Right lobe of liver (tissue), 6 donors: ENCODE data around the gene RPS6KA2. TPM values are rescaled to one million over a fixed set of nuclear protein-coding genes. Genes with fewer than 3 reads are reported as not detected.

Experiments
- ATAC-seq, 4 donors: fragments of 200-7000 bp; cut with Tn5 transposase; one replicate each; pipeline ENCODE4 v1.9.1; 2020; ENCODE audit warnings: mild to moderate bottlenecking in 4 of 4, moderate library complexity in 4 of 4
- DNase-seq, 3 donors: peaks; one replicate each; pipeline ENCODE4 v3.0.0-alpha.2; 2020
- H3K27ac ChIP-seq, 3 donors: fragments of 200-600 bp; one replicate each; pipeline ENCODE4 v1.8.0; 2022
- H3K27me3 ChIP-seq, 2 donors: fragments of 200-600 bp; one replicate each; pipeline ENCODE4 v1.8.0; 2022
- H3K36me3 ChIP-seq, 4 donors: fragments of 200-600 bp; sonication (generic) in 1 of 4; one replicate each; pipeline versions ENCODE4 v1.5.1 to v1.8.0; 2017 to 2022; ENCODE audit warnings: control low read depth in 1 of 4
- H3K4me1 ChIP-seq, 4 donors: fragments of 200-600 bp; sonication (generic) in 1 of 4; one replicate each; pipeline versions ENCODE4 v1.5.1 to v1.8.0; 2017 to 2022; ENCODE audit warnings: control low read depth in 1 of 4
- H3K4me3 ChIP-seq, 3 donors: fragments of 200-600 bp; one replicate each; pipeline ENCODE4 v1.8.0; 2022
- H3K9me3 ChIP-seq, 4 donors: fragments of 200-600 bp; sonication (generic) in 1 of 4; one replicate each; pipeline versions ENCODE4 v1.5.1 to v1.8.0; 2017 to 2022; ENCODE audit warnings: control low read depth in 1 of 4
- CTCF ChIP-seq, 4 donors: fragments of 200-600 bp in 3 of 4; fragments of 450-650 bp in 1 of 4; IDR thresholded peaks; one replicate each; pipeline versions ENCODE4 v1.5.1 to v1.8.0; 2016 to 2022; ENCODE audit warnings: antibody characterized with exemption in 4 of 4, mild to moderate bottlenecking in 2 of 4
- POLR2A ChIP-seq: fragments of 450-650 bp; IDR thresholded peaks from one replicate; pipeline ENCODE4 v1.6.1; 2017; ENCODE audit warnings: antibody characterized with exemption, mild to moderate bottlenecking
- WGBS: methylation state at CpG from one replicate; pipeline ENCODE4 v1.1.6; 2018; ENCODE audit warnings: low coverage, low lambda C conversion rate; ENCODE audit not compliant: insufficient coverage; ENCODE audit errors: missing lambda C conversion rate; 5-methylcytosine and 5-hydroxymethylcytosine counted together
- intact Hi-C, 2 donors: fragments of 100-400 bp; cut with DNase I; formaldehyde crosslinking; loops; one replicate each; pipeline versions ENCODE4 v1.11.2 to v1.14.1; 2022
- total RNA-seq, 6 experiments: library from RNA; depleted of rRNA in 2 of 6; stranded (reverse); fragments of >200 nt in 2 of 6; fragmentation: NEBNext Ultra II Directional in 3 of 6; extraction: Animal tissue kit (Norgen Biotek cat#: 25700) in 3 of 6; gene quantifications; one replicate each; pipeline versions ENCODE4 v1.1.0 to v1.2.4, GENCODE V29; 2016 to 2023
- donor health status: DM: no; HTN: yes; CAD: no.
- donor health status: DM: no; HTN: no; CAD: no.
- donor health status: DM: no; HTN: no; CAD: no.
- donor health status: DM: no; HTN: yes; CAD: no.
- donor health status: DM: no; HTN: yes; CAD: no.

RPS6KA2 gene
- total RNA-seq, 6 experiments from 2014 or later = 6.4 to 18.1 (median 11.1) TPM

GRCh38 chr6:166498228-166498627 lies 128.8 kb downstream of the RPS6KA2 start:
- TF ChIP-seq POLR2A = no peak
- no peak for TF ChIP-seq CTCF (IDR thresholded peaks at IDR 0.05)
- H3K9me3 ChIP-seq = no peaks in the 10 kb centered on the region
- no peak for DNase-seq
- no peak overlapping the region for H3K4me3 ChIP-seq
- H3K27ac ChIP-seq = no peak overlapping the region
- H3K36me3 ChIP-seq = no peaks in the 10 kb centered on the region
- no peak for ATAC-seq
- no peaks in the 10 kb centered on the region for H3K4me1 ChIP-seq
- no peaks in the 10 kb centered on the region for H3K27me3 ChIP-seq
- WGBS = 95% methylated on average over 11 of the region's 25 CpGs
- intact Hi-C loops = no loop called here

- TF ChIP-seq POLR2A (no peak), CTCF (IDR thresholded peaks at IDR 0.05) (no peak)
- ATAC-seq (no peak), DNase-seq (no peak)
- Histone ChIP-seq H3K27ac (no peak overlapping the region), H3K4me1 (no peaks in the 10 kb centered on the region), H3K36me3 (no peaks in the 10 kb centered on the region), H3K4me3 (no peak overlapping the region), H3K27me3 (no peaks in the 10 kb centered on the region), H3K9me3 (no peaks in the 10 kb centered on the region)
- intact Hi-C loops = no loop called here
- 93% methylated on average over 8 of the region's 32 CpGs for WGBS
Measured at GRCh38 chr6:166497087-166497899, 129.8 kb downstream of the RPS6KA2 start.

- no peak overlapping the region for H3K27ac ChIP-seq
- no peak for ATAC-seq
- H3K4me1 ChIP-seq = no peaks in the 10 kb centered on the region
- H3K27me3 ChIP-seq = no peaks in the 10 kb centered on the region
- no peaks in the 10 kb centered on the region for H3K36me3 ChIP-seq
- H3K4me3 ChIP-seq = no peak overlapping the region
- DNase-seq = no peak
- TF ChIP-seq CTCF (IDR thresholded peaks at IDR 0.05) (no peak), POLR2A (no peak)
- intact Hi-C loops = no loop called here
- no peaks in the 10 kb centered on the region for H3K9me3 ChIP-seq
- WGBS = 100% methylated on average over 1 of the region's 2 CpGs
Measured at GRCh38 chr6:166496460-166496859, 130.6 kb downstream of the RPS6KA2 start.

GRCh38 chr6:166495487-166496314 lies 131.3 kb downstream of the RPS6KA2 start:
- intact Hi-C loops = no loop called here
- no peaks in the 10 kb centered on the region for H3K27me3 ChIP-seq
- H3K27ac ChIP-seq = no peak overlapping the region
- WGBS = 89% methylated on average over 10 of the region's 20 CpGs
- DNase-seq = no peak
- H3K36me3 ChIP-seq = no peaks in the 10 kb centered on the region
- TF ChIP-seq CTCF (IDR thresholded peaks at IDR 0.05) (no peak), POLR2A (no peak)
- no peaks in the 10 kb centered on the region for H3K4me1 ChIP-seq
- H3K4me3 ChIP-seq = no peak overlapping the region
- no peak for ATAC-seq
- H3K9me3 ChIP-seq = no peaks in the 10 kb centered on the region
